ENCODE measurements around the gene SH3BP5.

- no peak for TF ChIP-seq CTCF (IDR thresholded peaks at IDR 0.05)
- TF ChIP-seq POLR2A (IDR thresholded peaks at IDR 0.05), result peak in 1 of 2 donors; percentile 37
These were observed 125.5 kb downstream of the SH3BP5 start for GRCh38 chr3:15206662-15207576.

Measured in adrenal gland (tissue), 5 donors.